Heart left ventricle (tissue), 16 donors: Measurements from ENCODE around the gene SSTR4. TPM values are rescaled to one million over a fixed set of nuclear protein-coding genes. Genes with fewer than 3 reads are reported as not detected.

Source experiments
- ATAC-seq, 4 donors: fragments of 200-7000 bp; cut with Tn5 transposase; one replicate each; pipeline ENCODE4 v1.9.1; 2020 to 2022; ENCODE audit warnings: moderate library complexity in 4 of 4, mild to moderate bottlenecking in 3 of 4, moderate number of reproducible peaks in 1 of 4
- DNase-seq, 5 donors: peaks; one replicate each; pipeline ENCODE4 v3.0.0-alpha.2; 2020
- H3K27ac ChIP-seq, 12 donors: fragments of 200-600 bp; sonication (generic) in 4 of 12; one replicate each; pipeline versions ENCODE4 v1.5.0 to v1.8.0; 2016 to 2022; ENCODE audit warnings: mild to moderate bottlenecking in 2 of 12
- H3K27me3 ChIP-seq, 9 donors: fragments of 200-600 bp; sonication (generic) in 2 of 9; one replicate each; pipeline versions ENCODE4 v1.5.1 to v1.8.0; 2016 to 2022; ENCODE audit warnings: mild to moderate bottlenecking in 3 of 9
- H3K36me3 ChIP-seq, 9 donors: fragments of 200-600 bp; sonication (generic) in 2 of 9; one replicate each; pipeline versions ENCODE4 v1.5.0 to v1.8.0; 2018 to 2022; ENCODE audit warnings: mild to moderate bottlenecking in 2 of 9
- H3K4me1 ChIP-seq, 12 donors: fragments of 200-600 bp; sonication (generic) in 4 of 12; one replicate each; pipeline versions ENCODE4 v1.5.0 to v1.8.0; 2016 to 2022; ENCODE audit warnings: mild to moderate bottlenecking in 3 of 12
- H3K4me3 ChIP-seq, 12 donors: fragments of 200-600 bp; sonication (generic) in 4 of 12; one replicate each; pipeline versions ENCODE4 v1.5.0 to v1.8.0; 2017 to 2022; ENCODE audit warnings: mild to moderate bottlenecking in 9 of 12, moderate library complexity in 4 of 12
- H3K9me3 ChIP-seq, 12 donors: fragments of 200-600 bp; sonication (generic) in 4 of 12; one replicate each; pipeline versions ENCODE4 v1.5.0 to v1.8.0; 2016 to 2022; ENCODE audit warnings: mild to moderate bottlenecking in 1 of 12
- CTCF ChIP-seq, 12 donors: fragments of 200-600 bp; sonication (generic) in 4 of 12; IDR thresholded peaks; one replicate each; pipeline versions ENCODE4 v1.5.0 to v1.8.0; 2018 to 2022; ENCODE audit warnings: antibody characterized with exemption in 12 of 12, mild to moderate bottlenecking in 5 of 12
- POLR2A ChIP-seq, 2 donors: fragments of 450-650 bp; IDR thresholded peaks; one replicate each; pipeline ENCODE4 v1.6.1; 2017; ENCODE audit warnings: antibody characterized with exemption in 2 of 2, mild to moderate bottlenecking in 2 of 2, moderate library complexity in 2 of 2
- WGBS, 4 donors: extraction: QIAGEN DNeasy Blood & Tissue Kit in 2 of 4; methylation state at CpG; one replicate each; pipeline versions ENCODE4 v1.1.5 to v1.1.7; 2013 to 2018; 5-methylcytosine and 5-hydroxymethylcytosine counted together
- intact Hi-C, 10 donors: fragments of 100-400 bp; cut with DNase I; formaldehyde crosslinking; loops; one replicate each; pipeline versions ENCODE4 v1.11.1 to v1.14.2; 2022
- polyA plus RNA-seq, 2 donors: library from polyadenylated mRNA; stranded (reverse); fragments of 200-250 nt; gene quantifications; one replicate each; pipeline ENCODE4 v1.2.3, GENCODE V29; 2013
- total RNA-seq, 9 donors: library from RNA; depleted of rRNA in 2 of 9; stranded (reverse); fragments of >200 nt in 2 of 9; fragmentation: NEBNext Ultra II Directional in 3 of 9; extraction: Animal tissue kit (Norgen Biotek cat#: 25700) in 3 of 9; gene quantifications; one replicate each; pipeline versions ENCODE4 v1.1.0 to v1.2.4, GENCODE V29; 2016 to 2023
- donor health status: ischemic (EF 13 %, LVEDD 7.1; RV severe dilation, severe dysfunction).
- donor health status: healthy with polysubstance abuse.
- donor health status: DM: no; HTN: yes; CAD: no.
- donor health status: DM: no; HTN: no; CAD: no.
- donor health status: ischemic (EF 25% LVEDD 6.9; RV normal size, moderate dysfunction).
- donor health status: ischemic (EF 25% LVEDD 5.7; RV mildly dilated, moderate dysfunction).
- donor health status: healthy.
- donor health status: DM: yes; HTN: yes; CAD: no.
- donor health status: ischemic (EF 35%, LVEDD 5.7; RV mildly dilated, moderate dysfunction).
- donor health status: nonischemic (EF 11% LVEDD 7.7; RV severe dilation, severe dysfunction).
- donor health status: DM: yes; HTN: yes; CAD: no.
- donor health status: PGD.
- donor health status: ischemic (EF 29% LVEDD 5.4; RV normal size, mild dysfunction).
- donor health status: nonischemic (EF 23%, LVEDD 6.1; RV moderate dilation, normal function).

Gene SSTR4
- total and polyA plus RNA-seq, 11 donors: 0.28 TPM; not detected in 10

- TF ChIP-seq POLR2A (IDR thresholded peaks at IDR 0.05) (no peak), CTCF (IDR thresholded peaks at IDR 0.05) (no peak)
- no peak overlapping the region for H3K4me3 ChIP-seq
- DNase-seq (no peak), ATAC-seq (peak in 1 of 4 donors; percentile 33)
- peaks cover 11 to 55% (median 28%) of the 10 kb centered on the region in 9 donors for H3K27me3 ChIP-seq
- H3K9me3 ChIP-seq: no peaks in the 10 kb centered on the region
- peaks cover 0 to 7% (median 0%) of the 10 kb centered on the region in 12 donors for H3K4me1 ChIP-seq
- intact Hi-C loops: loop anchor here in 6 of 10 donors (2.0 to 10.0 kb wide), 6 partner anchors 43 to 348 kb away; no protein-coding TSS in a partner anchor
- no peaks in the 10 kb centered on the region for H3K36me3 ChIP-seq
- no peak overlapping the region for H3K27ac ChIP-seq
- 79 to 89% (median 82%) methylated on average over 3 of the region's 3 CpGs for WGBS, 4 donors
These were observed 4.9 kb downstream of the SSTR4 start for GRCh38 chr20:23039885-23040508.

- peaks cover 0 to 25% (median 8%) of the 10 kb centered on the region in 12 donors for H3K4me1 ChIP-seq
- no peak overlapping the region for H3K27ac ChIP-seq
- peaks cover 0 to 5% (median 0%) of the 10 kb centered on the region in 9 donors for H3K36me3 ChIP-seq
- H3K4me3 ChIP-seq: no peak overlapping the region
- 50 to 54% (median 52%) methylated on average over 3 of the region's 3 CpGs for WGBS, 4 donors
- DNase-seq (no peak), ATAC-seq (no peak)
- H3K27me3 ChIP-seq: peaks cover 0 to 42% (median 7%) of the 10 kb centered on the region in 9 donors
- intact Hi-C loops: loop anchor here in 4 of 10 donors (5.0 to 10.0 kb wide), 4 partner anchors 57 to 350 kb away; no protein-coding TSS in a partner anchor
- no peak for TF ChIP-seq POLR2A (IDR thresholded peaks at IDR 0.05)
- TF ChIP-seq CTCF (IDR thresholded peaks at IDR 0.05): no peak
- H3K9me3 ChIP-seq: no peaks in the 10 kb centered on the region
These were observed 7.2 kb downstream of the SSTR4 start for GRCh38 chr20:23042270-23042669.

- H3K27me3 ChIP-seq: peaks cover 0 to 49% (median 14%) of the 10 kb centered on the region in 9 donors
- no peaks in the 10 kb centered on the region for H3K9me3 ChIP-seq
- ATAC-seq: no peak
- intact Hi-C loops: loop anchor here in 4 of 10 donors (5.0 to 10.0 kb wide), 4 partner anchors 59 to 351 kb away; no protein-coding TSS in a partner anchor
- H3K27ac ChIP-seq: no peak overlapping the region
- 86 to 90% (median 87%) methylated on average over 6 of the region's 6 CpGs for WGBS, 4 donors
- no peak for DNase-seq
- H3K4me1 ChIP-seq: peaks cover 0 to 34% (median 16%) of the 10 kb centered on the region in 12 donors
- H3K36me3 ChIP-seq: peaks cover 0 to 5% (median 0%) of the 10 kb centered on the region in 9 donors
- H3K4me3 ChIP-seq: no peak overlapping the region
- no peak for TF ChIP-seq POLR2A (IDR thresholded peaks at IDR 0.05)
These were observed 8.3 kb downstream of the SSTR4 start for GRCh38 chr20:23043376-23043775.

- Histone ChIP-seq H3K27me3 (peaks cover 0 to 46% (median 12%) of the 10 kb centered on the region in 9 donors), H3K36me3 (peaks cover 0 to 5% (median 0%) of the 10 kb centered on the region in 9 donors), H3K4me1 (peaks cover 0 to 57% (median 36%) of the 10 kb centered on the region in 12 donors), H3K9me3 (no peaks in the 10 kb centered on the region), H3K27ac (peak overlapping the region in 4 of 12 donors; percentile 26 to 93 (median 86)), H3K4me3 (peak overlapping the region in 11 of 12 donors; percentile 50 to 88 (median 72))
- no peak for TF ChIP-seq CTCF (IDR thresholded peaks at IDR 0.05)
- no peak for TF ChIP-seq POLR2A (IDR thresholded peaks at IDR 0.05)
- intact Hi-C loops: loop anchor here (2.0 to 10.0 kb wide), 15 partner anchors 62 to 359 kb away; no protein-coding TSS in a partner anchor
- DNase-seq (no peak), ATAC-seq (no peak)
These were observed 11.3 kb downstream of the SSTR4 start for GRCh38 chr20:23046431-23046830.
